Measurements from ENCODE around the gene FBXL17. TPM values are rescaled to one million over a fixed set of nuclear protein-coding genes. Genes with fewer than 3 reads are reported as not detected.

FBXL17 gene
- total and polyA plus RNA-seq, 2 of the 13 experiments (the other 11 are each of a cell fraction or from before 2014, with no cell fraction given), result 3.0 to 7.9 TPM

DNA sequence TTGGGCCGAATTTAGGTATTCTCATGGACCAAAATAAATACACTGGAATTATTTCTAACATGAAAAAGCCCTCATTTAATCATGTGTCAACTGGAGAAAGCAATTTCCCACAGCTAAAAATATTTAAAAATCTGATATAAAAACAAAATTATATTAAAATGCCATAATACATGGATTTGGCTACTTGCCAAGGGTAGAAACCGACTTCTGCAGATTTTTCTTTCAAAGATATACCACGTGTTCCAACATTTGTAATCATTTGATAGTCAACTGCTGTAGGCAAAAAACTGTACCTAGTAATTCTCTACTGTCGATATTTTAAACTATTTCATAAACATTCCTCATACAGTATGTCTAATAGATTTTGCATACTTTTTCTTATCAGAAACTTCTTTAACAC lies 237.6 kb downstream of the FBXL17 start:
- CTCF ChIA-PET (ENCODE audit: low intra/inter-chr PET ratio, low total read pairs), result no interaction called here
- Histone ChIP-seq H3K36me3 (replicated peaks in 1 of 2; ENCODE audit: control insufficient read depth in 1 of 2, insufficient read depth in 2 of 2, low read length in 2 of 2) (no peaks in the 10 kb centered on the region), H3K4me2 (ENCODE audit: low read depth, low read length) (no peak overlapping the region), H3K4me3 (replicated peaks in 1 of 3; ENCODE audit: insufficient read depth in 1 of 3, low read depth in 2 of 3, low read length in 3 of 3) (no peak overlapping the region), H3K9me3 (ENCODE audit: low read length) (no peaks in the 10 kb centered on the region), H4K20me1 (ENCODE audit: insufficient read depth, low read length) (no peaks in the 10 kb centered on the region), H3K79me2 (ENCODE audit: insufficient read depth, low read length) (no peaks in the 10 kb centered on the region), H3K27ac (ENCODE audit: extremely low read length, insufficient read depth, low read length) (no peak overlapping the region), H3K27me3 (ENCODE audit: control insufficient read depth in 1 of 2, insufficient read depth in 2 of 2, low read length in 2 of 2) (no peaks in the 10 kb centered on the region), H2AFZ (ENCODE audit: low read length) (no peak overlapping the region), H3K4me1 (ENCODE audit: insufficient read depth, low read length) (no peaks in the 10 kb centered on the region), H3K9ac (ENCODE audit: insufficient read depth, low read depth, low read length) (no peak overlapping the region)
- intact Hi-C loops (cut with micrococcal nuclease; ENCODE audit: unreplicated experiment) (no loop called here), in situ Hi-C loops (cut with HindIII; ENCODE audit: extremely low pct_ligation_motif_present, low pct_unique_long_range_greater_than_20kb) (no loop called here)
- no peak for FAIRE-seq
- DNase-seq (ENCODE audit: low spot score), result no peak
- WGBS (ENCODE audit: low lambda C conversion rate), result 91% methylated on average over 4 of the region's 4 CpGs
- no peak for ATAC-seq
- POLR2A ChIA-PET, result no interaction called here
- no peak for TF ChIP-seq ZNF589 (CRISPR knock-in tag; conservative IDR thresholded peaks at IDR 0.05)
- no peak for TF ChIP-seq ARNT (IDR thresholded peaks at IDR 0.05)
- TF ChIP-seq, protein P1, sequence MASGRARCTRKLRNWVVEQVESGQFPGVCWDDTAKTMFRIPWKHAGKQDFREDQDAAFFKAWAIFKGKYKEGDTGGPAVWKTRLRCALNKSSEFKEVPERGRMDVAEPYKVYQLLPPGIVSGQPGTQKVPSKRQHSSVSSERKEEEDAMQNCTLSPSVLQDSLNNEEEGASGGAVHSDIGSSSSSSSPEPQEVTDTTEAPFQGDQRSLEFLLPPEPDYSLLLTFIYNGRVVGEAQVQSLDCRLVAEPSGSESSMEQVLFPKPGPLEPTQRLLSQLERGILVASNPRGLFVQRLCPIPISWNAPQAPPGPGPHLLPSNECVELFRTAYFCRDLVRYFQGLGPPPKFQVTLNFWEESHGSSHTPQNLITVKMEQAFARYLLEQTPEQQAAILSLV (CRISPR knock-in tag; IDR thresholded peaks at IDR 0.05; ENCODE audit: borderline replicate concordance), result no peak
- no peak for TF ChIP-seq ZNF547 (CRISPR knock-in tag; IDR thresholded peaks at IDR 0.05)
- no peak for TF ChIP-seq SALL1 (CRISPR knock-in tag; IDR thresholded peaks at IDR 0.05)
- no peak for TF ChIP-seq TBX3 (IDR thresholded peaks at IDR 0.05; ENCODE audit: borderline replicate concordance)
- TF ChIP-seq PRMT3 (CRISPR knock-in tag; IDR thresholded peaks at IDR 0.05; ENCODE audit: borderline replicate concordance, low read depth), result no peak
- no peak for TF ChIP-seq HMG20A (CRISPR knock-in tag; IDR thresholded peaks at IDR 0.05; ENCODE audit: borderline replicate concordance)
- TF ChIP-seq HMGXB4 (CRISPR knock-in tag; IDR thresholded peaks at IDR 0.05; ENCODE audit: borderline replicate concordance in 1 of 2, low read depth in 1 of 2), result no peak
- TF ChIP-seq GTF2F1 (IDR thresholded peaks at IDR 0.05; ENCODE audit: low read length), result no peak
- TF ChIP-seq TSC22D2 (CRISPR knock-in tag; IDR thresholded peaks at IDR 0.05; ENCODE audit: borderline replicate concordance), result no peak
- no peak for TF ChIP-seq RELA (CRISPR knock-in tag; IDR thresholded peaks at IDR 0.05)
- no peak for TF ChIP-seq HOXA5 (CRISPR knock-in tag; IDR thresholded peaks at IDR 0.05)
- no peak for TF ChIP-seq DNMT3B (CRISPR knock-in tag; conservative IDR thresholded peaks at IDR 0.05)
- TF ChIP-seq, protein P2, sequence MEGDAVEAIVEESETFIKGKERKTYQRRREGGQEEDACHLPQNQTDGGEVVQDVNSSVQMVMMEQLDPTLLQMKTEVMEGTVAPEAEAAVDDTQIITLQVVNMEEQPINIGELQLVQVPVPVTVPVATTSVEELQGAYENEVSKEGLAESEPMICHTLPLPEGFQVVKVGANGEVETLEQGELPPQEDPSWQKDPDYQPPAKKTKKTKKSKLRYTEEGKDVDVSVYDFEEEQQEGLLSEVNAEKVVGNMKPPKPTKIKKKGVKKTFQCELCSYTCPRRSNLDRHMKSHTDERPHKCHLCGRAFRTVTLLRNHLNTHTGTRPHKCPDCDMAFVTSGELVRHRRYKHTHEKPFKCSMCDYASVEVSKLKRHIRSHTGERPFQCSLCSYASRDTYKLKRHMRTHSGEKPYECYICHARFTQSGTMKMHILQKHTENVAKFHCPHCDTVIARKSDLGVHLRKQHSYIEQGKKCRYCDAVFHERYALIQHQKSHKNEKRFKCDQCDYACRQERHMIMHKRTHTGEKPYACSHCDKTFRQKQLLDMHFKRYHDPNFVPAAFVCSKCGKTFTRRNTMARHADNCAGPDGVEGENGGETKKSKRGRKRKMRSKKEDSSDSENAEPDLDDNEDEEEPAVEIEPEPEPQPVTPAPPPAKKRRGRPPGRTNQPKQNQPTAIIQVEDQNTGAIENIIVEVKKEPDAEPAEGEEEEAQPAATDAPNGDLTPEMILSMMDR (CRISPR knock-in tag; IDR thresholded peaks at IDR 0.05), result no peak
- no peak for TF ChIP-seq NFE2L2 (IDR thresholded peaks at IDR 0.05; ENCODE audit: low read length)
- BruUV-seq (replicated peaks), result no TSS peak
